Limb (tissue), 2 donors: ENCODE results near the gene DACH1.
"Not testable (repeated sequence)": the region's sequence is repeated elsewhere in the genome, so short reads cannot be mapped to it uniquely, and the experiment has no call there.

Source experiments
- DNase-seq, 2 donors: peaks; one replicate each; pipeline ENCODE4 v3.0.0-alpha.2; 2016; ENCODE audit errors: extremely low spot score in 2 of 2

DACH1 gene

GRCh38 chr13:71780546-71780945 is 86.5 kb downstream of the DACH1 start:
- DNase-seq, result no peak

- DNase-seq, result not testable (repeated sequence)
Measured at GRCh38 chr13:71778998-71779397, 88.0 kb downstream of the DACH1 start.

GRCh38 chr13:71775966-71776365 is 91.0 kb downstream of the DACH1 start:
- no peak for DNase-seq

GRCh38 chr13:71774863-71775262 is 92.1 kb downstream of the DACH1 start:
- DNase-seq, result no peak

GRCh38 chr13:71773531-71773930 is 93.5 kb downstream of the DACH1 start:
- no peak for DNase-seq

- no peak for DNase-seq
Measured at GRCh38 chr13:71772361-71772760, 94.6 kb downstream of the DACH1 start.

- no peak for DNase-seq
Measured at GRCh38 chr13:71771144-71771543, 95.9 kb downstream of the DACH1 start.

GRCh38 chr13:71770710-71771109 is 96.3 kb downstream of the DACH1 start:
- no peak for DNase-seq

- DNase-seq, result no peak
Measured at GRCh38 chr13:71768881-71769280, 98.1 kb downstream of the DACH1 start.

GRCh38 chr13:71759651-71760511 is 107.1 kb downstream of the DACH1 start:
- DNase-seq, result no peak

- no peak for DNase-seq
Measured at GRCh38 chr13:71758828-71759227, 108.2 kb downstream of the DACH1 start.

- no peak for DNase-seq
Measured at GRCh38 chr13:71754407-71754974, 112.5 kb downstream of the DACH1 start.

GRCh38 chr13:71752775-71753513 is 114.1 kb downstream of the DACH1 start:
- no peak for DNase-seq

- DNase-seq, result no peak
Measured at GRCh38 chr13:71751073-71751472, 115.9 kb downstream of the DACH1 start.

- DNase-seq, result no peak
Measured at GRCh38 chr13:71730267-71730666, 136.7 kb downstream of the DACH1 start.

GRCh38 chr13:71729441-71729840 is 137.6 kb downstream of the DACH1 start:
- no peak for DNase-seq

- no peak for DNase-seq
Measured at GRCh38 chr13:71727662-71728061, 139.3 kb downstream of the DACH1 start.

- no peak for DNase-seq
Measured at GRCh38 chr13:71727042-71727441, 140.0 kb downstream of the DACH1 start.

- DNase-seq, result no peak
Measured at GRCh38 chr13:71722206-71722605, 144.8 kb downstream of the DACH1 start.

- DNase-seq, result no peak
Measured at GRCh38 chr13:71721104-71721503, 145.9 kb downstream of the DACH1 start.

GRCh38 chr13:71718931-71719330 is 148.1 kb downstream of the DACH1 start:
- no peak for DNase-seq

- no peak for DNase-seq
Measured at GRCh38 chr13:71714802-71715375, 152.1 kb downstream of the DACH1 start.
